Keratinocyte (primary cell): ENCODE results near the gene PRAMEF20.

Experiments
- CTCF ChIP-seq, 3 experiments: IDR thresholded peaks in 1 of 3; conservative IDR thresholded peaks in 1 of 3; optimal IDR thresholded peaks in 1 of 3; 2 replicates in 2 of 3; 3 replicates in 1 of 3; pipeline versions ENCODE3 to v1.5.1; 2011; ENCODE audit warnings: low read length in 3 of 3, mild to moderate bottlenecking in 3 of 3, moderate library complexity in 2 of 3, control low read depth in 1 of 3, inconsistent platforms in 1 of 3; ENCODE audit not compliant: insufficient read depth in 2 of 3; ENCODE audit errors: extremely low read depth in 1 of 3
- EZH2 ChIP-seq: IDR thresholded peaks from one replicate; pipeline ENCODE4 v1.6.1; 2012; ENCODE audit warnings: inconsistent platforms, mild to moderate bottlenecking, low read length, moderate library complexity

GRCh38 chr1:13465515-13465914 is 55.3 kb downstream of the PRAMEF20 start:
- no peak for TF ChIP-seq CTCF (optimal IDR thresholded peaks at IDR 0.05 in 1 of 3, IDR thresholded peaks at IDR 0.05 in 1 of 3, conservative IDR thresholded peaks at IDR 0.05 in 1 of 3; ENCODE audit: extremely low read depth in 1 of 3, insufficient read depth in 2 of 3, low read length in 3 of 3)
- TF ChIP-seq EZH2: no peak
